ENCODE measurements around the gene KDM1A.
A peak's percentile ranks its signal among the peaks of the same experiment; 100 is the strongest.

The KDM1A gene

DNA sequence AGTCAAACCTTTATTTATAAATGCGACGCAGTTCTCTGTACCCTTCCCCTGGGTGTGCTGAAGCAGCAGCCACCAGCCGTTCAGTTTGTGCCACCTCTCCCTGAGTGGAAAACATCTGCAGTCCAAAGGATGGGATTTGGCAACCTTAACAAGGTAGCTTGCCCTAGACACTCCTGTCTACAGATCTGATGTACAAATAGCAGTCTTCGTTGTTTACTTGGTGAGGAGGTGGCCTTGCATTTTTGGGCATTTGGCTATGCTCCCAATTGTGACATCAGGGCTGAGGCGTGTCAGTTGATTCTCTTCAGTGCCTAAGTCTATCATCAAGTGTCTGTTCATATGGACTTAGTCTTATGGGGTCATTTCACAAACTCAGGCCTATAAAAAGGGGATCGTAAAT lies 59.8 kb downstream of the KDM1A start:
- Histone ChIP-seq H3K27ac (ENCODE audit: low read depth, low read length) (no peak overlapping the region), H2AK5ac (ENCODE audit: low read length) (no peak overlapping the region), H4K8ac (ENCODE audit: low read depth, low read length) (no peak overlapping the region), H3K9ac (ENCODE audit: low read length) (no peak overlapping the region), H2BK120ac (ENCODE audit: low read depth, low read length) (no peak overlapping the region), H3K23ac (ENCODE audit: low read length) (no peak overlapping the region), H3K79me1 (ENCODE audit: low read length) (no peaks in the 10 kb centered on the region), H3K18ac (ENCODE audit: low read length) (no peak overlapping the region), H4K5ac (ENCODE audit: low read length) (no peak overlapping the region), H3K4me3 (ENCODE audit: low read length) (no peak overlapping the region), H3K4ac (ENCODE audit: low read depth, low read length) (no peak overlapping the region), H3K4me1 (ENCODE audit: control insufficient read depth, low read depth, low read length) (no peaks in the 10 kb centered on the region), H2BK15ac (replicated peaks; ENCODE audit: low read depth) (no peak overlapping the region), H3K56ac (ENCODE audit: low read length) (no peak overlapping the region), H3K36me3 (ENCODE audit: control insufficient read depth, insufficient read depth, low read length) (peaks cover 17% of the 10 kb centered on the region), H3K79me2 (ENCODE audit: control insufficient read depth, insufficient read depth, low read length) (no peaks in the 10 kb centered on the region), H2BK5ac (ENCODE audit: low read length) (no peak overlapping the region), H3K4me2 (ENCODE audit: low read length) (no peak overlapping the region), H3K27me3 (ENCODE audit: insufficient read depth, low read length, poor library complexity) (no peaks in the 10 kb centered on the region)
- DNase-seq, result no peak
- WGBS (ENCODE audit: extremely low coverage, insufficient coverage, low lambda C conversion rate), result no CpG with 5 or more reads among the region's 6 CpGs

- H3K9ac ChIP-seq (ENCODE audit: low read length), result no peak overlapping the region
- no peak overlapping the region for H2AK5ac ChIP-seq (ENCODE audit: low read length)
- H2BK5ac ChIP-seq (ENCODE audit: low read length), result no peak overlapping the region
- no peak overlapping the region for H3K56ac ChIP-seq (ENCODE audit: low read length)
- H2BK120ac ChIP-seq (ENCODE audit: low read depth, low read length), result no peak overlapping the region
- H3K36me3 ChIP-seq (ENCODE audit: control insufficient read depth, insufficient read depth, low read length), result peaks cover 22% of the 10 kb centered on the region
- H3K4me1 ChIP-seq (ENCODE audit: control insufficient read depth, low read depth, low read length), result no peaks in the 10 kb centered on the region
- H4K8ac ChIP-seq (ENCODE audit: low read depth, low read length), result no peak overlapping the region
- no peak overlapping the region for H3K18ac ChIP-seq (ENCODE audit: low read length)
- H3K79me1 ChIP-seq (ENCODE audit: low read length), result no peaks in the 10 kb centered on the region
- no CpG with 5 or more reads among the region's 3 CpGs for WGBS (ENCODE audit: extremely low coverage, insufficient coverage, low lambda C conversion rate)
- H3K23ac ChIP-seq (ENCODE audit: low read length), result no peak overlapping the region
- H3K27ac ChIP-seq (ENCODE audit: low read depth, low read length), result no peak overlapping the region
- no peak for DNase-seq
- no peaks in the 10 kb centered on the region for H3K79me2 ChIP-seq (ENCODE audit: control insufficient read depth, insufficient read depth, low read length)
- no peak overlapping the region for H3K4ac ChIP-seq (ENCODE audit: low read depth, low read length)
- no peak overlapping the region for H4K5ac ChIP-seq (ENCODE audit: low read length)
- no peak overlapping the region for H2BK15ac ChIP-seq (replicated peaks; ENCODE audit: low read depth)
- H3K4me2 ChIP-seq (ENCODE audit: low read length), result no peak overlapping the region
- H3K4me3 ChIP-seq (ENCODE audit: low read length), result no peak overlapping the region
- no peaks in the 10 kb centered on the region for H3K27me3 ChIP-seq (ENCODE audit: insufficient read depth, low read length, poor library complexity)
Observed at GRCh38 chr1:23080885-23081284, 61.6 kb downstream of the KDM1A start.

DNA sequence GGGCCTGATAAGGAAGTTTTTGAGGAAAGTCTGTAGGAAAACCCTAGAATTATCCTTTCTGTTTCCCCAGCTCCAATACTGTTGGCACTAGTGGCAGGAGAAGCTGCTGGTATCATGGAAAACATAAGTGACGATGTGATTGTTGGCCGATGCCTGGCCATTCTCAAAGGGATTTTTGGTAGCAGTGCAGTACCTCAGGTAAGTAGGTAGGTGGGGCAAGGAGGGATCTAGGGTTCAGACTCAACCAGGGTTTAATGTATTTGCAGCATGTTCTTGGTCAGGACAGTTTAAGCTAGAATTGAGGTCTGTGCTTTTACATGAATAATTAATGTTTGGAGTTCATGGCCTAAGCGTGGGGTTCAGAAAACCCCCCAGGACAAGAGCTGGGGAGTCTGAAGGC lies 62.1 kb downstream of the KDM1A start:
- H3K27me3 ChIP-seq (ENCODE audit: insufficient read depth, low read length, poor library complexity), result no peaks in the 10 kb centered on the region
- WGBS (ENCODE audit: extremely low coverage, insufficient coverage, low lambda C conversion rate), result no CpG with 5 or more reads among the region's 3 CpGs

DNA sequence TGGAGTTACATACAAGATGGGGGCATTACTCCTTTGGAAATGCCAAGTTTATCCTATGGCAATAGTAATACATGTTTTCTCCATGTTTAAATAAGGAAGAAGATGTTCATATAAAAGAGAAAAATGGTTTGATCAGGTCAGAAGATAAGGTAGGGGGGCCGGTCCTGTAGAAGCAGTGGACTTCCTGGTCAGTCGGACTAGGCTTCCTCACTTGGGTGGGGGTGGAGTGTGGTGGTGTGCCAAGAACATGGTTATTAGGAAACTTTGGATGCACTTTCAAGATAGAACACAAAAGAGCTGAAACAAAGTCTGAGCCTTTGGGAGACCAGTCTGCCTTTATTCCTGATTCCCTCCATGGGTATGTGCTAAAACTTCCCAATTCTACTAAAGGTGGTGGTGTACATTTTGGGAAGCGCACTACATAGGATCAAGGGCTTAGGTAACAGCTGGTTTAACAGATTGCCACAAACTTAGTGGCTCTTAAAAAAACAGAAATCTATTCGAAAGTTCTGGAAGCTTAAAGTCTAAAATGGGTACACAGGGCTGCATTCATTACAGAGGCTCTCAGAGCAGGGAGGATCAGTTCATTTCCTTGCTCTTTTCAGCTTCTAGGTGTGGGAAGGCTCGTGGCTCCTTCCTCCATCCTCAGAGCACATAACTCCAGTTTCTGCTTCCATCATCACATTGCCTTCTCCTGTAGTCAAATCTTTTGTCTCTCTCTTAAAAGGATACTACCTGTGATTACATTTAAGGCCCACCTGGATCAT lies 64.6 kb downstream of the KDM1A start:
- Histone ChIP-seq H3K79me2 (ENCODE audit: control insufficient read depth, insufficient read depth, low read length) (no peaks in the 10 kb centered on the region), H3K27me3 (ENCODE audit: insufficient read depth, low read length, poor library complexity) (no peaks in the 10 kb centered on the region), H3K4me2 (ENCODE audit: low read length) (no peak overlapping the region), H2BK5ac (ENCODE audit: low read length) (no peak overlapping the region), H4K5ac (ENCODE audit: low read length) (no peak overlapping the region), H3K4me1 (ENCODE audit: control insufficient read depth, low read depth, low read length) (no peaks in the 10 kb centered on the region), H2BK15ac (replicated peaks; ENCODE audit: low read depth) (no peak overlapping the region), H3K23ac (ENCODE audit: low read length) (no peak overlapping the region), H3K18ac (ENCODE audit: low read length) (no peak overlapping the region), H3K4ac (ENCODE audit: low read depth, low read length) (no peak overlapping the region), H3K36me3 (ENCODE audit: control insufficient read depth, insufficient read depth, low read length) (peaks cover 32% of the 10 kb centered on the region), H4K8ac (ENCODE audit: low read depth, low read length) (no peak overlapping the region), H2BK120ac (ENCODE audit: low read depth, low read length) (no peak overlapping the region), H2AK5ac (ENCODE audit: low read length) (no peak overlapping the region), H3K9ac (ENCODE audit: low read length) (no peak overlapping the region), H3K27ac (ENCODE audit: low read depth, low read length) (no peak overlapping the region), H3K4me3 (ENCODE audit: low read length) (no peak overlapping the region), H3K56ac (ENCODE audit: low read length) (no peak overlapping the region), H3K79me1 (ENCODE audit: low read length) (no peaks in the 10 kb centered on the region)
- no CpG with 5 or more reads among the region's 5 CpGs for WGBS (ENCODE audit: extremely low coverage, insufficient coverage, low lambda C conversion rate)
- DNase-seq, result no peak

More for the DNA sequence above, 62.1 kb downstream of the KDM1A start:
- Histone ChIP-seq H3K4me2 (ENCODE audit: low read length) (no peak overlapping the region), H3K4me1 (ENCODE audit: control insufficient read depth, low read depth, low read length) (no peaks in the 10 kb centered on the region), H3K4me3 (ENCODE audit: low read length) (no peak overlapping the region), H3K9ac (ENCODE audit: low read length) (no peak overlapping the region), H3K4ac (ENCODE audit: low read depth, low read length) (no peak overlapping the region), H3K23ac (ENCODE audit: low read length) (no peak overlapping the region), H4K8ac (ENCODE audit: low read depth, low read length) (no peak overlapping the region), H3K18ac (ENCODE audit: low read length) (no peak overlapping the region), H2BK5ac (ENCODE audit: low read length) (no peak overlapping the region), H3K27ac (ENCODE audit: low read depth, low read length) (no peak overlapping the region), H3K36me3 (ENCODE audit: control insufficient read depth, insufficient read depth, low read length) (peaks cover 22% of the 10 kb centered on the region), H3K56ac (ENCODE audit: low read length) (no peak overlapping the region), H3K79me1 (ENCODE audit: low read length) (no peaks in the 10 kb centered on the region), H3K79me2 (ENCODE audit: control insufficient read depth, insufficient read depth, low read length) (no peaks in the 10 kb centered on the region), H2BK15ac (replicated peaks; ENCODE audit: low read depth) (no peak overlapping the region), H4K5ac (ENCODE audit: low read length) (no peak overlapping the region), H2BK120ac (ENCODE audit: low read depth, low read length) (no peak overlapping the region), H2AK5ac (ENCODE audit: low read length) (no peak overlapping the region)
- peak; percentile 71 for DNase-seq

DNA sequence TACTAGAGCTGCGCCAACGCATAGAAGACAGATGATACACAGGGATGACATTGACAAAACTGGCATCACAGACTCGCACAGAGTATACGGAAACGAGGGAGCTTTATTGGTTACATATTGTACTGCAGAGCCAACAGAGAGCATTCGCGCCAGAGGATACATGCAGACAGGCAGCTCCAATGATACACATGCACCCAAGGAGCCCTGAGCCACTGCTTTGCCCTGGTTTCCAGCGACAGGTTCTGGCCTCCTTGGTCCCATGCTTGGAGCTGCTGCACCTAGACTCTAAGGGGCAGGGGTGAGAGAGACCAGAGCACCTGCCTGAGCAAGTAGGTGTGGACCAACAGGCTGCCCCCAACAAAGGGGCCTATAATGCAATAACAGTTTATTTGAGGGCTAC lies 65.6 kb downstream of the KDM1A start:
- H3K56ac ChIP-seq (ENCODE audit: low read length), result no peak overlapping the region
- H2BK120ac ChIP-seq (ENCODE audit: low read depth, low read length), result no peak overlapping the region
- H3K4me2 ChIP-seq (ENCODE audit: low read length), result no peak overlapping the region
- WGBS (ENCODE audit: extremely low coverage, insufficient coverage, low lambda C conversion rate), result no CpG with 5 or more reads among the region's 8 CpGs
- no peak overlapping the region for H3K27ac ChIP-seq (ENCODE audit: low read depth, low read length)
- no peak overlapping the region for H3K4me3 ChIP-seq (ENCODE audit: low read length)
- H3K4me1 ChIP-seq (ENCODE audit: control insufficient read depth, low read depth, low read length), result no peaks in the 10 kb centered on the region
- H3K79me1 ChIP-seq (ENCODE audit: low read length), result no peaks in the 10 kb centered on the region
- H3K23ac ChIP-seq (ENCODE audit: low read length), result no peak overlapping the region
- no peak overlapping the region for H4K5ac ChIP-seq (ENCODE audit: low read length)
- no peak overlapping the region for H2BK5ac ChIP-seq (ENCODE audit: low read length)
- H3K4ac ChIP-seq (ENCODE audit: low read depth, low read length), result no peak overlapping the region
- no peak overlapping the region for H3K18ac ChIP-seq (ENCODE audit: low read length)
- no peaks in the 10 kb centered on the region for H3K27me3 ChIP-seq (ENCODE audit: insufficient read depth, low read length, poor library complexity)
- no peaks in the 10 kb centered on the region for H3K79me2 ChIP-seq (ENCODE audit: control insufficient read depth, insufficient read depth, low read length)
- no peak overlapping the region for H2BK15ac ChIP-seq (replicated peaks; ENCODE audit: low read depth)
- H3K9ac ChIP-seq (ENCODE audit: low read length), result no peak overlapping the region
- no peak overlapping the region for H2AK5ac ChIP-seq (ENCODE audit: low read length)
- H4K8ac ChIP-seq (ENCODE audit: low read depth, low read length), result no peak overlapping the region
- peaks cover 31% of the 10 kb centered on the region for H3K36me3 ChIP-seq (ENCODE audit: control insufficient read depth, insufficient read depth, low read length)
- no peak for DNase-seq

DNA sequence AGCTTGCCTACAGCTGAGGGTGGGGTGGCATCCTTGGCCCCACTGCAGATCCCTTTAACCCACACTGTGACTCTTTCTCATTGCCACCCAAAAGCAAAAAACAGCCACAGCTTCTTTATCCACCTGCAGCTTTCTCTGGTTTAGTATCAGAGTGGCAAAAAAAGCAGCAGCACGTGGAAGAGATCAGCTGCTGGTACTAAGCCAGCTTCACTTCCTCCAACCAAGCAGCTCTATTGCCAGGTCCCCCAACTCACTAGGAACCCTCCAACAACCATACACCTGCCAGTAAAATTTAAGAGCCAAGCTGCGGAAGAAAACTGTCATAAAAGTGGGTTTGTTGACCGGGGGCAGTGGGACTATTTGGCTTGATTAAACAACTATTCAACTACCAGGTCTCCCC lies 66.4 kb downstream of the KDM1A start:
- WGBS (ENCODE audit: extremely low coverage, insufficient coverage, low lambda C conversion rate), result no CpG with 5 or more reads among the region's 3 CpGs

More for the DNA sequence above, 66.4 kb downstream of the KDM1A start:
- Histone ChIP-seq H3K4me3 (ENCODE audit: low read length) (no peak overlapping the region), H4K5ac (ENCODE audit: low read length) (no peak overlapping the region), H3K4ac (ENCODE audit: low read depth, low read length) (no peak overlapping the region), H2BK120ac (ENCODE audit: low read depth, low read length) (no peak overlapping the region), H3K79me1 (ENCODE audit: low read length) (no peaks in the 10 kb centered on the region), H3K36me3 (ENCODE audit: control insufficient read depth, insufficient read depth, low read length) (peaks cover 31% of the 10 kb centered on the region), H3K27ac (ENCODE audit: low read depth, low read length) (no peak overlapping the region), H3K9ac (ENCODE audit: low read length) (no peak overlapping the region), H3K4me1 (ENCODE audit: control insufficient read depth, low read depth, low read length) (no peaks in the 10 kb centered on the region), H3K79me2 (ENCODE audit: control insufficient read depth, insufficient read depth, low read length) (no peaks in the 10 kb centered on the region), H3K18ac (ENCODE audit: low read length) (no peak overlapping the region), H2BK5ac (ENCODE audit: low read length) (no peak overlapping the region), H2BK15ac (replicated peaks; ENCODE audit: low read depth) (no peak overlapping the region), H3K56ac (ENCODE audit: low read length) (no peak overlapping the region), H3K23ac (ENCODE audit: low read length) (no peak overlapping the region), H3K27me3 (ENCODE audit: insufficient read depth, low read length, poor library complexity) (no peaks in the 10 kb centered on the region), H4K8ac (ENCODE audit: low read depth, low read length) (no peak overlapping the region), H2AK5ac (ENCODE audit: low read length) (no peak overlapping the region), H3K4me2 (ENCODE audit: low read length) (no peak overlapping the region)
- no peak for DNase-seq
